GM12878 (cell line): ENCODE data around the gene RABL6. TPM values are rescaled to one million over a fixed set of nuclear protein-coding genes. Genes with fewer than 3 reads are reported as not detected.

Source experiments
- ATAC-seq: fragments of 200-7000 bp; cut with Tn5 transposase; 3 replicates; pipeline ENCODE4 v1.9.1; 2020; ENCODE audit warnings: mild to moderate bottlenecking, moderate library complexity
- BruUV-seq: library from RNA; stranded (reverse); fragments of 400-500 nt; replicated peaks from 2 replicates; lab custom pipeline; 2021; lab: Mats Ljungman, UMichigan
- CTCF ChIA-PET: fragments of 300-600 bp; sonication (Branson Sonifier 250); formaldehyde crosslinking; extraction: SDS; loops from one replicate; lab custom pipeline; 2021; ENCODE audit warnings: inconsistent platforms; lab: Yijun Ruan, JAX
- POLR2A ChIA-PET: fragments of 350-600 bp; formaldehyde crosslinking; extraction: SDS; loops from one replicate; lab custom pipeline; 2021; ENCODE audit warnings: inconsistent platforms; lab: Charles Lee
- RAD21 ChIA-PET: fragments of 300-600 bp; sonication (Branson Sonifier 250); formaldehyde crosslinking; loops from one replicate; lab custom pipeline; 2023; ENCODE audit warnings: antibody characterized with exemption; ENCODE audit not compliant: unreplicated experiment; lab: Charles Lee
- SMC1A ChIA-PET: fragments of 300-600 bp; sonication (Branson Sonifier 250); formaldehyde crosslinking; loops from one replicate; lab custom pipeline; 2023; ENCODE audit not compliant: unreplicated experiment, uncharacterized antibody; lab: Charles Lee
- DNase-seq: peaks from one replicate; pipeline ENCODE4 v3.0.0-alpha.2; 2011; ENCODE audit warnings: low read depth, low spot score
- FAIRE-seq: peaks from 3 replicates; lab custom pipeline; 2011; peaks lifted over from hg19 to GRCh38; lab: Jason Lieb, UNC
- H2AFZ ChIP-seq: 2 replicates; pipeline ENCODE4 v1.6.0; 2011; ENCODE audit warnings: low read depth, low read length, control low read depth; ENCODE audit not compliant: control insufficient read depth
- H3K27ac ChIP-seq: 2 replicates; pipeline ENCODE4 v1.5.1; 2011; ENCODE audit warnings: control low read depth; ENCODE audit not compliant: control insufficient read depth, insufficient read depth
- H3K27me3 ChIP-seq, 2 experiments: replicated peaks in 1 of 2; 2 replicates each; pipeline versions ENCODE4 v1.6.0 to v1.6.1; 2011; ENCODE audit warnings: low read length in 1 of 2; ENCODE audit not compliant: control insufficient read depth in 2 of 2, insufficient read depth in 2 of 2
- H3K36me3 ChIP-seq, 2 experiments: 2 replicates each; pipeline ENCODE4 v1.5.1; 2011; ENCODE audit warnings: low read length in 1 of 2; ENCODE audit not compliant: control insufficient read depth in 2 of 2, insufficient read depth in 2 of 2
- H3K4me1 ChIP-seq: 2 replicates; pipeline ENCODE4 v1.6.1; 2011; ENCODE audit warnings: mild to moderate bottlenecking, low read length, moderate library complexity, mixed read lengths; ENCODE audit not compliant: control insufficient read depth, insufficient read depth
- H3K4me2 ChIP-seq: 2 replicates; pipeline ENCODE4 v1.6.0; 2011; ENCODE audit warnings: control low read depth; ENCODE audit not compliant: control insufficient read depth, insufficient read depth
- H3K4me3 ChIP-seq: fragments of 200-600 bp; sonication (generic); 2 replicates; pipeline ENCODE4 v1.5.1; 2016
- H3K79me2 ChIP-seq: 2 replicates; pipeline ENCODE4 v1.6.0; 2011; ENCODE audit warnings: low read length; ENCODE audit not compliant: control insufficient read depth, insufficient read depth
- H3K9ac ChIP-seq: 2 replicates; pipeline ENCODE4 v1.8.0; 2011; ENCODE audit warnings: low read length, control low read depth, mixed read lengths; ENCODE audit not compliant: control insufficient read depth, insufficient read depth
- H3K9me3 ChIP-seq: replicated peaks from 3 replicates; pipeline ENCODE4 v1.5.1; 2011; ENCODE audit warnings: mild to moderate bottlenecking, low read length; ENCODE audit not compliant: control insufficient read depth, insufficient read depth
- H4K20me1 ChIP-seq: 2 replicates; pipeline ENCODE4 v1.6.0; 2011; ENCODE audit not compliant: control insufficient read depth, insufficient read depth
- EP300 ChIP-seq, 2 experiments: fragments of 150-350 bp in 1 of 2; IDR thresholded peaks; 2 replicates each; pipeline ENCODE4 v1.6.1; 2011 to 2012; ENCODE audit warnings: low read depth in 2 of 2, low read length in 2 of 2, borderline replicate concordance in 1 of 2, improper control_type of control experiment in 1 of 2, inconsistent platforms in 1 of 2; ENCODE audit not compliant: control insufficient read depth in 1 of 2
- FOXM1 ChIP-seq: IDR thresholded peaks from 2 replicates; pipeline ENCODE4 v1.6.1; 2012; ENCODE audit warnings: low read depth, mild to moderate bottlenecking, inconsistent platforms, low read length, moderate library complexity
- HDGF ChIP-seq: fragments of 450-650 bp; IDR thresholded peaks from 2 replicates; pipeline ENCODE4 v1.6.1; 2016; ENCODE audit warnings: antibody characterized with exemption
- NFXL1 ChIP-seq: fragments of 450-650 bp; IDR thresholded peaks from 2 replicates; pipeline ENCODE4 v1.6.1; 2017; ENCODE audit warnings: antibody characterized with exemption, mild to moderate bottlenecking, borderline replicate concordance
- NFYB ChIP-seq: IDR thresholded peaks from 2 replicates; pipeline ENCODE4 v1.6.1; 2011; ENCODE audit warnings: low read depth, mild to moderate bottlenecking, low read length, improper control_type of control experiment, moderate library complexity; ENCODE audit not compliant: insufficient read depth
- SIX5 ChIP-seq: IDR thresholded peaks from 2 replicates; pipeline ENCODE4 v1.6.1; 2011; ENCODE audit warnings: mild to moderate bottlenecking, low read depth, low read length, moderate library complexity; ENCODE audit not compliant: severe bottlenecking
- SRF ChIP-seq, 2 experiments: IDR thresholded peaks; 2 replicates each; pipeline ENCODE4 v1.6.1; 2011; ENCODE audit warnings: low read depth in 2 of 2, low read length in 2 of 2, mild to moderate bottlenecking in 1 of 2, moderate library complexity in 1 of 2
- SUZ12 ChIP-seq: fragments of 200-600 bp; sonication (generic); IDR thresholded peaks from one replicate; pipeline ENCODE4 v1.6.1; 2018; ENCODE audit warnings: antibody characterized with exemption, mild to moderate bottlenecking; ENCODE audit not compliant: unreplicated experiment
- ZNF217 ChIP-seq: fragments of 450-650 bp; IDR thresholded peaks from 2 replicates; pipeline ENCODE4 v1.6.1; 2017; ENCODE audit warnings: antibody characterized with exemption, mild to moderate bottlenecking
- ZNF384 ChIP-seq: IDR thresholded peaks from 2 replicates; pipeline ENCODE4 v1.6.1; 2012; ENCODE audit warnings: low read depth, mild to moderate bottlenecking, low read length, improper control_type of control experiment, borderline replicate concordance
- ZNF622 ChIP-seq: fragments of 450-650 bp; IDR thresholded peaks from 2 replicates; pipeline ENCODE4 v1.6.1; 2017; ENCODE audit warnings: mild to moderate bottlenecking, inconsistent platforms
- WGBS: methylation state at CpG from one replicate; pipeline ENCODE4 v1.1.6; 2016; ENCODE audit warnings: low lambda C conversion rate; ENCODE audit not compliant: insufficient replicate concordance, insufficient coverage; ENCODE audit errors: missing lambda C conversion rate; 5-methylcytosine and 5-hydroxymethylcytosine counted together
- in situ Hi-C: fragments of 300-500 bp; cut with MboI; formaldehyde crosslinking; loops from 9 replicates; pipeline ENCODE4 v1.14.3; 2018; ENCODE audit warnings: mixed read lengths
- intact Hi-C: fragments of 100-400 bp; cut with micrococcal nuclease; formaldehyde crosslinking; loops from one replicate; pipeline ENCODE4 v1.14.2; 2022; ENCODE audit not compliant: unreplicated experiment
- polyA plus RNA-seq, 11 experiments: library from polyadenylated mRNA; depleted of rRNA in 4 of 11; unstranded in 6 of 11; stranded (reverse) in 5 of 11; fragments of >200 nt; fragmentation: Nextera tagmentation in 4 of 11; fragmentation: Illumina TruSeq in 1 of 11; extraction: Ambion mirVana in 4 of 11; extraction: Trizol in 1 of 11; gene quantifications; 1 replicate in 1 of 11; 2 replicates in 10 of 11; pipeline versions ENCODE4 v1.2.1 to v1.2.3, GENCODE V29; 2011 to 2016; ENCODE audit warnings: inconsistent platforms in 2 of 11, missing spikeins in 2 of 11, low read depth in 1 of 11
- total RNA-seq, 4 experiments: library from RNA; depleted of rRNA in 3 of 4; stranded (reverse); fragments of >200 nt in 3 of 4; fragmentation: Illumina TruSeq in 1 of 4; extraction: Trizol in 1 of 4; gene quantifications; 2 replicates each; pipeline versions ENCODE4 v1.2.1 to v1.2.3, GENCODE V29; 2013 to 2021

RABL6 gene
- total and polyA plus RNA-seq, 10 of the 15 experiments (the other 5 are each of a cell fraction or from before 2014, with no cell fraction given): 1.4 to 134 (median 42.7) TPM

GRCh38 chr9:136786451-136786850, 21.3 kb upstream of the RABL6 start:
- ChIA-PET CTCF (interaction anchor here (0.8 to 13.1 kb wide), 11 partner anchors 8 to 450 kb away, joined by 3 to 163 read pairs (median 4); partner anchors contain the start of gene RNF208), RAD21 (interaction anchor here (1.9 to 4.1 kb wide), 2 partner anchors 19 to 249 kb away, joined by 6 to 28 read pairs; no protein-coding TSS in a partner anchor), SMC1A (interaction anchor here (0.6 to 3.7 kb wide), 3 partner anchors 18 to 249 kb away, joined by 3 to 23 read pairs (median 20); no protein-coding TSS in a partner anchor)
- no TSS peak for BruUV-seq
- Histone ChIP-seq H3K9ac (no peak overlapping the region), H3K4me1 (peaks cover 3% of the 10 kb centered on the region), H3K9me3 (no peaks in the 10 kb centered on the region), H3K27ac (no peak overlapping the region), H3K4me3 (no peak overlapping the region), H3K27me3 (no peaks in the 10 kb centered on the region; a peak in 1 of 4 replicates), H3K4me2 (no peak overlapping the region)
- no peak for DNase-seq
- 28% methylated on average over 10 of the region's 10 CpGs for WGBS
- FAIRE-seq: no peak
- in situ Hi-C loops: no loop called here
- intact Hi-C loops: loop anchor here (5.0 kb wide), 1 partner anchor 451 kb away; no protein-coding TSS in a partner anchor
- no peak for ATAC-seq
- TF ChIP-seq EP300 (IDR thresholded peaks at IDR 0.05; ENCODE audit: borderline replicate concordance in 1 of 2, control insufficient read depth in 1 of 2, low read depth in 2 of 2, low read length in 2 of 2) (no peak), SRF (IDR thresholded peaks at IDR 0.05; ENCODE audit: low read depth in 2 of 2, low read length in 2 of 2) (no peak), NFXL1 (no peak), SUZ12 (no peak), NFYB (no peak), ZNF384 (no peak), ZNF217 (no peak), SIX5 (no peak), FOXM1 (no peak), HDGF (no peak), ZNF622 (no peak)
- TF ChIP-seq, all 136 proteins: peak for 0
- Histone ChIP-seq H2AFZ (no peak overlapping the region), H4K20me1 (no peaks in the 10 kb centered on the region), H3K36me3 (no peaks in the 10 kb centered on the region), H3K79me2 (no peaks in the 10 kb centered on the region; the same call in 1 of the 2 replicates)
- POLR2A ChIA-PET: interaction anchor here (1.5 kb wide), 1 partner anchor 30 kb away, joined by 3 read pairs; no protein-coding TSS in a partner anchor
